Activated naive CD4-positive, alpha-beta T cell treated with anti-CD3 and anti-CD28 coated beads, Interleukin-2, amount 50 U/mL, for 72 hours (primary cell): ENCODE data around the gene ZFP92. TPM values are rescaled to one million over a fixed set of nuclear protein-coding genes. Genes with fewer than 3 reads are reported as not detected.

Experiments
- ATAC-seq, 2 donors: fragments of 150-1000 bp; cut with Tn5 transposase; 2 replicates each; pipeline ENCODE4 v1.10.0; 2021; ENCODE audit warnings: mild to moderate bottlenecking in 2 of 2, moderate library complexity in 2 of 2
- DNase-seq, 2 donors: peaks; one replicate each; pipeline ENCODE4 v3.0.0; 2021 to 2022; ENCODE audit warnings: low spot score in 2 of 2
- H3K27ac Mint-ChIP-seq, 2 donors: one replicate each; pipeline ENCODE4 v1.8.0; 2022; ENCODE audit warnings: mild to moderate bottlenecking in 2 of 2, mixed read lengths in 2 of 2
- H3K36me3 Mint-ChIP-seq, 2 donors: one replicate each; pipeline ENCODE4 v1.8.0; 2022; ENCODE audit warnings: mixed read lengths in 2 of 2
- H3K9me3 Mint-ChIP-seq, 2 donors: one replicate each; pipeline ENCODE4 v1.8.0; 2022; ENCODE audit warnings: mixed read lengths in 2 of 2
- total RNA-seq, 2 donors: library from RNA; stranded (reverse); gene quantifications; one replicate each; pipeline ENCODE4 v1.2.3, GENCODE V29; 2022

Gene ZFP92, protein sequence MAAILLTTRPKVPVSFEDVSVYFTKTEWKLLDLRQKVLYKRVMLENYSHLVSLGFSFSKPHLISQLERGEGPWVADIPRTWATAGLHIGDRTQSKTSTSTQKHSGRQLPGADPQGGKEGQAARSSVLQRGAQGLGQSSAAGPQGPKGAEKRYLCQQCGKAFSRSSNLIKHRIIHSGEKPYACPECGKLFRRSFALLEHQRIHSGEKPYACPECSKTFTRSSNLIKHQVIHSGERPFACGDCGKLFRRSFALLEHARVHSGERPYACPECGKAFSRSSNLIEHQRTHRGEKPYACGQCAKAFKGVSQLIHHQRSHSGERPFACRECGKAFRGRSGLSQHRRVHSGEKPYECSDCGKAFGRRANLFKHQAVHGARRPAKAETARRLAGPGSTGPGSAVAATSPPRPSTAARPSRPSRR
- total RNA-seq = 1 to 10 TPM in 1 of 2 donors, under 1 TPM in 1; 0.89 to 2.0 TPM

DNA sequence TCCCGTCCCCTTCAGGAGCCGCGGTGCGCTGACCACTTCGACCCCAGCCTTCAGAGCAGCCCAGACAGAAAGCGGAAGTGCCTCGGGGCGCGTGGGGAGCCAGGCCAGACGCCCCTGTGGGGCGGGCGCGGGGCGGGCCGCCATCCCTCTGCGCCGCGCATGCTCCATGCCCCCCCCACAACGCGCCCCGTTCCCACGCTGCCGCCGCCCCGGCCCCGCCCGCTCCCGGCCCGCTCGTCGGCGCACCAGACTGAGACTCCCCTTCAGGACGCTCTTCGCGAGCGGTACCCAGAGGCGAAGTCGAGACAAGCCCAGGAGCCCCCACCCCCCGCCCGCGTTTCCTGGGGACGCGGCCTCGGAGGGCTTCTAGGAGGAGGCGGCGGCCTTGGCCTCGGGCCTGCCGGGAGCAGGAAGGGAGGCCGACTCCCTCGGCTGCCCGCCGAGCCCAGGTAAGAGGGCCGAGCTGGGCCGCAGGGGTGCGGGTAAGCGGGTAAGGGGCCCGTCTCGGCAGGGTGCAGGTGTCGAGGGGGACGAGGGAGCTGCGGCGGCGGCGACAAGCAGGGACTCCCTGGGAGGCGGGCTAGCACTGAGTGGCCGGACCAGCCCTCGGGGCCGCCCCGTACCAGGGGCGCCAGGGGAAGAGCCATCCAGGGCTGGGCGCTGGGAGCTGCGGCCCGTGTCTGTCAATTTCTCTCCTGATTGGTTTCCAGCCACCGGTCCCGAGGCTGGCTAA is at the start of gene ZFP92:
Gene ZFP92, plus strand, starts transcription at position 218 of the 733 bp plus-strand sequence. CDS start 6,851 bp downstream, outside the sequence.
- Mint-ChIP-seq H3K27ac (peak within 1 kb of the TSS; percentile 84 to 92), H3K36me3 (no peaks in the 10 kb centered on the region), H3K9me3 (no peaks in the 10 kb centered on the region)
- DNase-seq = peak in 1 of 2 donors; percentile 22
- peak; percentile 76 to 82 for ATAC-seq

DNA sequence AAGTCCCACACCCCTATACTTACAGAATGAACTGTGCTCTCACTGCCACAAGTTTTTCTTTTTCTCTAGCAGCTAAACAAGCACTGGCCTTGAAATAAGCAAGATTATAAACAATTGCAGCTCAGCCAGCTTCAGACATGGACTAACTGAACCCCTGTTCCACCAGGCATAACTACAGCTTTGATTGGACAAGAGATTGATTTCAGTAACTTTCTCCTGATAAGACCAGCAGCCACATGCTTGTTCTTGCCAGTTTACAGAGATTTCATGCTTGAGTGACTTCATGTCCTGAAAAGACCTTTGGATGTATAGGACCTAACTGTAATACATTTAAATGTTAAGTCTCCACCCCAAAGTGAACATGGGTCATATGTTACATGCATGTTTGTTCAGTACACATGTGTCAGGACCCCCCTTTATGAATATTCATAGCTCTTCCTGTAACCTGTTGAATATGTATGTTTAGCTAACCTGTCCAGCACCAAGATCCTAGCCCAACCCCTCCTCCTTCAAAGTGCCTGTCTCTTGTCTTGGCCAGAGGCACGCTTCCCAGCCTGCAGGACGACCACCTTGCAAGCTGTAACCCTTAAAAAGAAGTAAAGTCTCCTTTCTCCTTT is 49.4 kb upstream of the ZFP92 start:
- Mint-ChIP-seq H3K27ac (no peak overlapping the region), H3K9me3 (no peaks in the 10 kb centered on the region), H3K36me3 (peaks cover 5 to 7% of the 10 kb centered on the region in 2 donors)
- ATAC-seq (no peak), DNase-seq (no peak)

DNA sequence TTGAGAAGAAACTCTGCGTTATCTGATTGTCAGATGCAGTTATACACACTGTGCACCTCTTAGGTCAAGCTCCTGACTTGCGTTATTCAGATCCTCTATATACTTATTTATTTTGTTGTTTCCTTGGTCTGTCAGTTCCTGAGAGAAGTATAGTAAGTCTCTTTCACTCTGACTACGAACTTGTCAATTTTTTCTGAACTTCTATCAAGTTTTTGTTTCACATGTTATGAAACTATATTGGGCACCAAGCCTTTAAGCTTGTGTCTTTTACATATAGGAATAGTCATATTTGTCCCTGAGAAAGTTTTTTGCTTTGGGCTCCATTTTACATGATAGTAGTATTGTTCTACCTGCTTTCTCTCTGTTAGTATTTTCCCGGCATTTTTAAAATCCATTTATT is 45.6 kb upstream of the ZFP92 start:
- peak in 1 of 2 donors; percentile 84 for ATAC-seq
- H3K9me3 Mint-ChIP-seq = no peaks in the 10 kb centered on the region
- no peak for DNase-seq
- no peak overlapping the region for H3K27ac Mint-ChIP-seq
- no peaks in the 10 kb centered on the region for H3K36me3 Mint-ChIP-seq

DNA sequence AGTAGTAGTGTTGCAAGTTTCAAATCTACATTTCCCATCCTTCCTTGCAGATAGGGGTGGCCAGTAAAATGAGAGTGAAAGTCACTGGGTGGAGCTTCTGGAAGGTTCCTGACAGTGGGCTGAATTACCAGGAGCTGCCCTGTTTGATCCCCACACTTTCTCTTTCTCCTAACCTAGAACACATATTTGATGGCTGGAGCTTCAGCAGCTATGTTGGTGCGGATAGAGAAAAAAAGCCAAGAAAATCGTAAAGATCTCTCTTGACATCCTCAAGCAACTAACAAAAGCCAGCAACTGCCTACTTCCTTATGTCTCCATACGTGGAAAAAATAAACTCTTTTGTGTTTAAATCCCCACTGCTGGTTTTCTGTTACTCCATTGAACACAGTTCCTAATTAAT is 45.2 kb upstream of the ZFP92 start:
- peak in 1 of 2 donors; percentile 43 for ATAC-seq
- no peaks in the 10 kb centered on the region for H3K36me3 Mint-ChIP-seq

DNA sequence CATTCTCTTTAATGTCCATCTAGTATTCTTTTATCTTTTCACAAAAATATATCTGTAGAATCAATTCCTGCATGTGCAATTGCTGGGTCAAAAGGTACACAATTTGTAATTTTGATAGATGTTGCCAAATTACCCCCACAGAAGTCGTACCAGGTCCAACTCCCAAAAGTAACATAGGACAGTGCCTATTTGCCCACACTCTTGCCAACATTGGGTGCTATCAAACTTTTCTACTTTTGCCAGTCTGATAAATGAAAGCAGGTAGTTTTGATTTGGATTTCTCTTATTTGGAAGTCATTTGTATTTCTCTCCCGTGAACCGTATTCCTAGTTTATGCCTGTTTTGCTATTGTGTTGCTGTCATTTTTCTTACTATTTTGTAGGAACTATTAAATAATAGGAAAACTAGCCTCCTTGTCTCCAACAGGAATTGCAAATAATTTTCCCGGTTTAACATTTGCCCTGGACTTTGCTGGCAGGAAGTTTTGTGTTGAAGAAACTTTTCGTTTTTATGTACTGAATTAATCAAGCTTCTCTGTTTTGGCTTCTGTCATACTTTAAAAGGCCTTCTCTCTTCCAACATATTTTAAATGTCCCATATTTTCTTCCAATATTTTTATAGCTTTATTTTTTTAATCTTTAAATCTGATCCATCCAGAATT is 44.3 kb upstream of the ZFP92 start:
- DNase-seq (no peak), ATAC-seq (no peak)
- Mint-ChIP-seq H3K36me3 (no peaks in the 10 kb centered on the region), H3K27ac (no peak overlapping the region), H3K9me3 (no peaks in the 10 kb centered on the region)

More for the DNA sequence above, 45.2 kb upstream of the ZFP92 start:
- DNase-seq = no peak
- Mint-ChIP-seq H3K27ac (no peak overlapping the region), H3K9me3 (no peaks in the 10 kb centered on the region)

DNA sequence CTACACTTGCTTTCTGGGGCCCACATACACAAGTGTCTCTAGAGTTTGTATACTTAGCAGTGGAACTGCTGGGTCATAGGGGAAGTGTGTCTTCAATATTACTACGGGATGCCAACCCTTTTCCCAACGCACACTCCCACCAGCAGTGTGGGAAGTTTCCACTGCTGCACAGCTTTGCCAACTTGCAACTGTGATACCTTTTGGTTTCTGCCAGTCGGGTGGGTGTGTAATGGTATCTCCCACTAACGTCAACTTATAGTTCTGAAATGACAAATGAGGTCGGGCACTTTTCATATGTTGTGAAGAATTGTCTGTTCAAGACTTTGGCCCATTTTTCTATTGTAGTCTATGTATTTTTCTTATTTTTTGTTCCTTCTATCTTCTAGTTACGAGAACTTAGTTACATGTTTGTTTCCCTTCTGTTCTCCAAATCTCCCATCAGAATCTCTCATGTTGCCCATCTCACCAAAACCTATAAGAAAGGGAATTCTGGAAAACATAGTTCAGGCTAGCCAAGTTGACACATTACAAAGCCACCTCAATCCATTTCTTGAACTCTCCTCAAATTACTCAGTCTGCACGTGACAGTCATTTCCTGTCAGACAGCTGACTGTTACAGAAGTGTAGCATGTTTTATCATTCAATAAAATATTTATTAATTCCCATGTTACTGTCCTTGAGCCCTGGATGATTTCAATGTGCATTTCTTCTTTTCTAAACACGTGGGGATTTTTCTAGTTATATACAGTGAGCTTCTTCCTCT is 40.8 kb upstream of the ZFP92 start:
- DNase-seq (no peak), ATAC-seq (peak in 1 of 2 donors; percentile 47)
- H3K36me3 Mint-ChIP-seq = no peaks in the 10 kb centered on the region
- H3K9me3 Mint-ChIP-seq = no peaks in the 10 kb centered on the region
- H3K27ac Mint-ChIP-seq = peak overlapping the region in 1 of 2 donors; percentile 77

DNA sequence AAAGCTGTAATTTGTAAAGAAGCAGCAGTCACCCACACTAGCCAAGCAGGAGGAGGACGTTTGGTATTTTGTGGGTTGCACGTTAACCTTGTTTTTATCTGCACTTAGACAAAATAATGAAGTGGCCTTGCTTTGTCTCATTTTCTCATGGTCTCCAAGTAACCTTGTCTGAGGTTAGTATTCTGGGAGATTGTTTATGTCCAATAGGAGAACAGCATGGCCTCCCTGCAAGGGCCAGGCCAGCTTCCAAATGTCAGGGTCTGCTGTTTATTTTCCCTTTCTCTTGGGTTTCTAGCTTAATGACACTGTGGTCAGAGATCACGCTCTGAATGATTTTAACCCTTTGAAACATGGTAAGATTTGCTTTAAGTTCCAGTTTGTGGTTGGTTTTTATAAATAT is 40.0 kb upstream of the ZFP92 start:
- no peak for DNase-seq
- ATAC-seq = no peak
- Mint-ChIP-seq H3K27ac (peak overlapping the region in 1 of 2 donors; percentile 77), H3K9me3 (no peaks in the 10 kb centered on the region), H3K36me3 (no peaks in the 10 kb centered on the region)

DNA sequence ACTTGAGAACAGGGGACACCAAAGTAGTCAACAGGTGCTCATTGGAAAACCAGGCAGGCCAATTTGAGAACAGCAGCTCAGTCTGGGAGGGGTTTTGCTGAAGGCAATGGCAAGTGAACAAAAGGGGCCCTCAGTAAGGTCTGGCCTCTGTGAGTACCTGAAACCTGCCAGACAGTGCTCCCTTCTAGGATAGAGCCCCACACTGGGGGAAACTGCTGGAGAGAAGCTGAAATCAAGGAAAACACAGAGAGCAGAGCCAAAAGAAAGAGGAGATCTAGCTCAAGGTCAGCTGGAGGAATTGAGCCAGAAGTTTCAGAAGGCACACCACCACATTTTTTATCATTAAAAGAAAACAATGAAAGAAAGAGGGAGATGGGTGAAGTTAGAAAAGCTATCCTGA is 38.3 kb upstream of the ZFP92 start:
- DNase-seq = no peak
- Mint-ChIP-seq H3K27ac (no peak overlapping the region), H3K36me3 (no peaks in the 10 kb centered on the region), H3K9me3 (no peaks in the 10 kb centered on the region)
- ATAC-seq = no peak

DNA sequence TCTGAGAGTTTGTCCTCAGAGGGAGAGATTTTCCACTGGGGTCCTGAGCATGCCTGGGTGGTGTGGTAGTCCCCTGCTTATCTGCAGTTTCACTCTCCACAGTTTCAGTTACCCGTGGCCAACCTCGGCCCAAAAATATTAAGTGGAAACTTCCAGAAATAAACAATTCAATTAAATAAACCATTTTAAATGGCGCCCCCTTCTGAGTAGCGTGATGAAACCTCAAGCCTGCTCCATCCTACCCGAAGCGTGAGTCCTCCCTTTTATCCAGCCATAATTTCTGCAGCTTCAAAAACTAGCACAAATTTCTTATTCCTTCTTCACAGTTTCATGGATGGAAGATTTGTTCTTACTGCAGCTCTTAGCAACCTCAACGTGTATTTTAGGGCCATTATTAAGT is 36.8 kb upstream of the ZFP92 start:
- no peak overlapping the region for H3K27ac Mint-ChIP-seq
- no peaks in the 10 kb centered on the region for H3K9me3 Mint-ChIP-seq
- no peak for DNase-seq
- H3K36me3 Mint-ChIP-seq = no peaks in the 10 kb centered on the region
- ATAC-seq = no peak

DNA sequence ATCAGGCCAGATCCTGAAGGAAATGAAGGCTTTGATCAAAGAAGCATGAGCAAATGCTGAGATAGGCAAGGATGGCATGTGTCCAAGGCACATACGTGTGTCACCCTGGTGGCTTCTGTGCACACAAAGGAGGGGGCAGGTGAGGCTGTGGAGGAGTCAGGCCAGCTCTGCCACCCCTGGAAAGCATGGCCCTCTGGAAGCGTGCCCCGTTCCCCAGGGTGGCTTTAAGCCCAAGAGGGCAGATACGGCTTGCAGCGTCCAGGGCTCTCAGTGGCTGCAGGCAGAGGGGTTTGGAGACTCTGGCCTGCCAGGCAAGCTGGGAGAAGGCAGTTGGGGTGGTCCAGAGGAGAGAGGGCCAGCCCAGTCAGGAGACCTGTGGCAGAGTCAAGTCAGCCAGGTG is 35.7 kb upstream of the ZFP92 start:
- no peak for DNase-seq
- no peak for ATAC-seq
- Mint-ChIP-seq H3K9me3 (no peaks in the 10 kb centered on the region), H3K27ac (no peak overlapping the region), H3K36me3 (no peaks in the 10 kb centered on the region)

DNA sequence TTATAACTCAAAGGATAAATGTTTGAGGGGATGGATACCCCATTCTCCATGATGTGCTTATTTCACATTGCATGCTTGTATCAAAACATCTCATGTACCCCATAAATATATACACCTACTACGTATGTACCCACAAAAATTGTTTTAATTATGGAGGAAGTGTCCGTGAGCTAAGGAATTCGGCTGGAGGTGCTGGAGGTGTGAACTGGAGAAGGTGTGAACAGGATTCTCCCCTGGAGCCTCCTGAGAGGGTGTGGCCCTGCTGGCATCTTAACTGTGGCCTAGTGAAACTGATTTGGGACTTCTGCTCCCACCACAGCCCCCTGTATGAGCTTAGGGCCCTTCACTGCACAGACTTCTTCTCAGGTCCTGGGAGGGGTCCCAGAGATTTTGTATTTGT is 33.5 kb upstream of the ZFP92 start:
- H3K27ac Mint-ChIP-seq = no peak overlapping the region
- no peaks in the 10 kb centered on the region for H3K36me3 Mint-ChIP-seq
- no peaks in the 10 kb centered on the region for H3K9me3 Mint-ChIP-seq
- no peak for ATAC-seq
- no peak for DNase-seq

DNA sequence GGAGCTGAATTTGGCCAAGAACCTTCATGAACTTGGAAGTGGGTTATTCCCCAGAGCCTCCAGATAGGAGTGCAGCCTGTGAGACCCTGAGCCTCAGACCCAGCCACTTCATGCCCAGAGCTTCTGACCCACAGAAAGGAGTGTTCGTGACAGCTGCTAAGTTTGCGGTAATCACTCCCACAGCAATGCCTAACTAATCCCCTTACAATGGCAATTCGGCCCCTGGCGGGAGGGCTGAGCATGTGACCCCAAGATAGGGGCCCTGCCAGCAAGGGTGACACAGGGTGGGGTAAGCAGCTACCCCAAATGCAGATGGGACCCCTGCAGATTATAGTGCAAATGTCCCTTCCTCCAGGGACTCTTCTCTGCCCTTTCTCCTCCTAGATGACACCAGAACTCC is 32.7 kb upstream of the ZFP92 start:
- Mint-ChIP-seq H3K27ac (peak overlapping the region in 1 of 2 donors; percentile 24), H3K9me3 (no peaks in the 10 kb centered on the region), H3K36me3 (no peaks in the 10 kb centered on the region)
- ATAC-seq = no peak
- DNase-seq = no peak

DNA sequence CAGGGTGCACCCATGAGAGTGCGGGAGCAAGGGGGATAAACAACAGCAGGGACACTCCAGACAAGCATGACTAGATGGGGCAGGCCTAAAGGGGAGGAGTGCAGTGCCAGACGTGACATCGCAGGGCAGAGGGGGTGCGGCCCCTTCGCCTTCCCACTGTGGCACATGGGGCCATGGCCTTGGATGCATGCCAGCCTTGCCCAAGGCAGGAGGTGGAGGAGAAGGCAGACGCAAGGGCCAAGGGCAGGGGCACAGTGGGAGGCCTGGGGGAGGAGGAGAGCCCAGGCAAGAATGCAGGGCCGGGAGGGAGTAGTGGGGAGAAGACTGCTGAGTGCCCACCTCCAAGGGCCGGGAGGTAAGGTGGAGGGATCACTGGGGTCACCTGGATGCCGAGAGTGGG is 31.8 kb upstream of the ZFP92 start:
- DNase-seq (no peak), ATAC-seq (no peak)
- Mint-ChIP-seq H3K9me3 (no peaks in the 10 kb centered on the region), H3K36me3 (no peaks in the 10 kb centered on the region), H3K27ac (peak overlapping the region in 1 of 2 donors; percentile 24)

DNA sequence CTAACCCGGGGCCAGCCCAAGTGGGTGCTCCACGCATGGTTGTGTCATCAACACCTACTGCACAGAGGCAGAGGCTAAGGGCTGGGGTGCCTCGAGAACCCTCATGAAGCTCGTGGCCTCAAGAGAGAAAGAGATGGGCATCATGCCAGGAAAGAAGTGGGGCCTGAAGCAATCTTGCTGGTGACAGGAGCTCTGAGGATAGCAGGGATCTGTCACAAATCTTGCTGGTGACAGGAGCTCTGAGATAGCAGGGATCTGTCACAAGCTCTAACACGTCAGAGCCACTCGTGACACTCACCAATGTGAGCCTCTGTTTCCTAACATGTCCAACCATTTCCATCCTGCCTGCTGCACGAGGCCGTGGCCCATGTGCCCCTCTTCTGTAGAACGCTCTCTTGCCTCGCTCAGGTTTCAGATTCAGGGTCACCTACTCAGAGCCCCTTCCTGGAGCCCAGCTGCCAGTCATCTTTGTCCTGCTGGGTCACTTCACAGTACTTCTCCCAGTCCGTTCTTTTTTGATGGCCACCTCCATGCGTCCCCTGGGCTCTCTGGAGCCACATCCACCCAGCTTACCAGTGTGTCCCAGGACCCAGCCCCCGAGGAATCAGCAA is 31.2 kb upstream of the ZFP92 start:
- no peaks in the 10 kb centered on the region for H3K36me3 Mint-ChIP-seq
- H3K9me3 Mint-ChIP-seq = no peaks in the 10 kb centered on the region
- ATAC-seq (no peak), DNase-seq (no peak)
- no peak overlapping the region for H3K27ac Mint-ChIP-seq

DNA sequence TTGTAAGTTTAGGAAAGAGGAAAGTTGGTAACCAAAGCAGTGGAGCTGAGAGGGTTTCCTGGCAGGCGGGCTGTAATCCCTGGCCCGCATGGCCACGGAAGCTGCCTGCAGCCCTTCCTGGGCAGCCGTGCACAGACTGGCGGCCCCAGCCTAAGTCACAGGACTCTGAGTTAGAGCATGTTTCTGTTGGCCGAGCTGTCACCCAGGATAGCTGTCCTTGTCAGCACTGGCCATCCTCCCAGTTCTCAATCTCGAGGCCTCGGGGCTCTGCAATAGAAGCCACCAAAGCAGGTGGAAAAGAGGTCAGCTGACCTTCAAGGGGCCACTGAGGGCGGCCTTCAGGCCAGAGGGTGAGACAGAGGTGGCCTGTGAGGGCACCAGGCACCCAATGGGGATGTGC is 30.6 kb upstream of the ZFP92 start:
- DNase-seq (no peak), ATAC-seq (no peak)
- Mint-ChIP-seq H3K36me3 (no peaks in the 10 kb centered on the region), H3K9me3 (no peaks in the 10 kb centered on the region), H3K27ac (no peak overlapping the region)
